PFSK-1 (cell line): ENCODE data around the gene ROBO2.

ENCODE experiments used
- FOXP2 ChIP-seq: optimal IDR thresholded peaks from 2 replicates; pipeline ENCODE3; 2011; ENCODE audit warnings: borderline replicate concordance, control low read depth, inconsistent platforms; ENCODE audit not compliant: insufficient read depth; ENCODE audit errors: extremely low read length, extremely low read depth
- POLR2AphosphoS5 ChIP-seq: IDR thresholded peaks from 2 replicates; pipeline ENCODE4 v1.6.1; 2012; ENCODE audit warnings: low read depth, mild to moderate bottlenecking, control low read depth, low read length, moderate library complexity
- SIN3A ChIP-seq: IDR thresholded peaks from 2 replicates; pipeline ENCODE4 v1.6.1; 2012; ENCODE audit warnings: mild to moderate bottlenecking, low read length, moderate library complexity, borderline replicate concordance; ENCODE audit not compliant: insufficient read depth
- TAF1 ChIP-seq: IDR thresholded peaks from 2 replicates; pipeline ENCODE4 v1.6.1; 2012; ENCODE audit warnings: low read length, control low read depth, borderline replicate concordance; ENCODE audit not compliant: insufficient read depth
- TF ChIP-seq, protein P1 (sequence below), 2 experiments: IDR thresholded peaks; 2 replicates each; pipeline versions ENCODE4 v1.6.1 to v1.8.0; 2011 to 2012; ENCODE audit warnings: low read depth in 2 of 2, low read length in 2 of 2, control low read depth in 1 of 2, inconsistent platforms in 1 of 2, mild to moderate bottlenecking in 1 of 2, moderate library complexity in 1 of 2; ENCODE audit not compliant: insufficient read depth in 1 of 2

Gene ROBO2

DNA sequence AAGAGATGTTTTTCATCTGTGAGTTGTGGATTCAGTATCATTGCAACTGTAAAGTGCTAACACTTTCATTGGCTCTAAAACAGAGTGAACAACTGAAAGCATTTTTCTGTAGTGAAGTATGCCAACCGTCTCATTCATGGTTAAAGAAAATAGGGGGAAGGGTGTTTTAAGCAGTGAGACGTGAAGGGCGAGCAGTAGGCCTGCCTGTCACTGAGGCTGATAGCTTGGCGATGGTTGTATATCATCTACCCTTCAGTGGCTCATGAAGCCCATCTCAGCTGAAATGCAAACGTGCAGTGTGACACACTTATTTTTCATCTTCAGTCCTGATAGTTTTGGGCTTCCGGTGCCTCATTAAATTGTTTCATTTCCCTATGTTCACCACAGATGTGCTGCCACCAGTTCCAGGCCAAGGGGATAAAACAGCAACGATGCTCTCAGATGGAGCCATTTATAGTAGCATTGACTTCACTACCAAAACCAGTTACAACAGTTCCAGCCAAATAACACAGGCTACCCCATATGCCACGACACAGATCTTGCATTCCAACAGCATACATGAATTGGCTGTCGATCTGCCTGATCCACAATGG is 562.0 kb downstream of the ROBO2 start:
- TF ChIP-seq TAF1 (no peak), POLR2AphosphoS5 (no peak), SIN3A (no peak), FOXP2 (no peak)
- TF ChIP-seq, protein P1, sequence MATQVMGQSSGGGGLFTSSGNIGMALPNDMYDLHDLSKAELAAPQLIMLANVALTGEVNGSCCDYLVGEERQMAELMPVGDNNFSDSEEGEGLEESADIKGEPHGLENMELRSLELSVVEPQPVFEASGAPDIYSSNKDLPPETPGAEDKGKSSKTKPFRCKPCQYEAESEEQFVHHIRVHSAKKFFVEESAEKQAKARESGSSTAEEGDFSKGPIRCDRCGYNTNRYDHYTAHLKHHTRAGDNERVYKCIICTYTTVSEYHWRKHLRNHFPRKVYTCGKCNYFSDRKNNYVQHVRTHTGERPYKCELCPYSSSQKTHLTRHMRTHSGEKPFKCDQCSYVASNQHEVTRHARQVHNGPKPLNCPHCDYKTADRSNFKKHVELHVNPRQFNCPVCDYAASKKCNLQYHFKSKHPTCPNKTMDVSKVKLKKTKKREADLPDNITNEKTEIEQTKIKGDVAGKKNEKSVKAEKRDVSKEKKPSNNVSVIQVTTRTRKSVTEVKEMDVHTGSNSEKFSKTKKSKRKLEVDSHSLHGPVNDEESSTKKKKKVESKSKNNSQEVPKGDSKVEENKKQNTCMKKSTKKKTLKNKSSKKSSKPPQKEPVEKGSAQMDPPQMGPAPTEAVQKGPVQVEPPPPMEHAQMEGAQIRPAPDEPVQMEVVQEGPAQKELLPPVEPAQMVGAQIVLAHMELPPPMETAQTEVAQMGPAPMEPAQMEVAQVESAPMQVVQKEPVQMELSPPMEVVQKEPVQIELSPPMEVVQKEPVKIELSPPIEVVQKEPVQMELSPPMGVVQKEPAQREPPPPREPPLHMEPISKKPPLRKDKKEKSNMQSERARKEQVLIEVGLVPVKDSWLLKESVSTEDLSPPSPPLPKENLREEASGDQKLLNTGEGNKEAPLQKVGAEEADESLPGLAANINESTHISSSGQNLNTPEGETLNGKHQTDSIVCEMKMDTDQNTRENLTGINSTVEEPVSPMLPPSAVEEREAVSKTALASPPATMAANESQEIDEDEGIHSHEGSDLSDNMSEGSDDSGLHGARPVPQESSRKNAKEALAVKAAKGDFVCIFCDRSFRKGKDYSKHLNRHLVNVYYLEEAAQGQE (IDR thresholded peaks at IDR 0.05; ENCODE audit: insufficient read depth in 1 of 2, low read depth in 2 of 2, low read length in 2 of 2), result no peak

DNA sequence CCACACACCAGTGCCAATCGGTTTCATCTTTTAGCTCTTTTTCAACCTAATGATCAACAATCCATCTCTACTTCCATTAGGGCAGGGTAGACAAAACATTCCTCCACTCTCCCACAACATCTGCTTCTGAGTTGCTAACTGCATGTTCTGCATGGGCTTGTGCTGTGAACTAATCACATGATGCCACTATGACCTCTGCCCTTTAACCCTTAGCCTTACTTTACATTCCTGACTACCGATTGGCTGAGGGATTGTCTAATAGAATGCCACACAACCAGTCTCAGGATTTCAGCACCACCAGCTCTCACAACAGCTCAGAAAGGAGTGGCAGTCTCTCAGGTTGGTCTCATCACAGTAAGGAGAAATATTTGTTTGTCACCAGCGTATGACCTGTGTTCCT is 562.8 kb downstream of the ROBO2 start:
- TF ChIP-seq TAF1, result no peak
- TF ChIP-seq, protein P1 (IDR thresholded peaks at IDR 0.05; ENCODE audit: insufficient read depth in 1 of 2, low read depth in 2 of 2, low read length in 2 of 2), result no peak
- no peak for TF ChIP-seq SIN3A

DNA sequence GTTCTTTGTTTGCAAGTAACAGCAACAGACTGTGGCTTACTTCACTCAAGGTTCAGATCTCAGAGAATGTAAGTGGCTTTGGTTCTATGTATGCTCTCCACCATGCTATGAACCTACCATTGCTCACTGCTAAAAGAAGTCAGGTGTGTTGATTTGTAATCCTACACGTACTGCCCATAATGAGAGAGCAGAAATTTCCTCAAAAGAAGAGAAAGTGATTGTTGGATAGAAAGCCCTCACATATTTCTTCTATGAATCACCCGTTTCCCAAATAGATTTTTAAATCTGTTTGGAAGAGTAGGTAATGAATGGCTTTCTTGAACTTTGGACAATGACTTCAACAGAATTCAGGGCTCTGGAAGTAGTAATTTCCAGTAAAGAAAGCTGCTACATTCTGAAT is 565.4 kb downstream of the ROBO2 start:
- TF ChIP-seq SIN3A, result no peak
- TF ChIP-seq, protein P1 (IDR thresholded peaks at IDR 0.05; ENCODE audit: insufficient read depth in 1 of 2, low read depth in 2 of 2, low read length in 2 of 2), result no peak
- no peak for TF ChIP-seq FOXP2
- no peak for TF ChIP-seq POLR2AphosphoS5
- TF ChIP-seq TAF1, result no peak

DNA sequence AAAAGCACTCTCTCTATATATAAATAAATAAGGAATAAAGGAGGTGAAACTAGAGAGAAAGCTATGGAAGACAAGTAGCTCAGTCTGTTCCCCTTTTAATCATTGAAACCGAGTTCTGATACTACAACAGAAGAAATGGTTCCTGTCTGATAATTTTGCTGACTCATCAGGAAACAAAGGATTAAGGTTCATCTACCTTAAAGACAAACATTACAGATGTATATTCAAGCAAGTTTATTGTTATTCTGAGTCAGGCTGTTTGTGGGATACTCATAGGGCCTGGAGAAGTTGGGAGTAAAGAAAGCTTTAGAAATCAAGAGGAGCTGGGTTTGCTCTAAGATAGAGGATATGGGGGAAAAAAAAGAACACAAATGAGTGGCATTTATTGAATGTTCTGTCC is 566.0 kb downstream of the ROBO2 start:
- no peak for TF ChIP-seq POLR2AphosphoS5
- no peak for TF ChIP-seq FOXP2
- TF ChIP-seq, protein P1 (IDR thresholded peaks at IDR 0.05; ENCODE audit: insufficient read depth in 1 of 2, low read depth in 2 of 2, low read length in 2 of 2), result no peak
- TF ChIP-seq TAF1, result no peak
- TF ChIP-seq SIN3A, result no peak

DNA sequence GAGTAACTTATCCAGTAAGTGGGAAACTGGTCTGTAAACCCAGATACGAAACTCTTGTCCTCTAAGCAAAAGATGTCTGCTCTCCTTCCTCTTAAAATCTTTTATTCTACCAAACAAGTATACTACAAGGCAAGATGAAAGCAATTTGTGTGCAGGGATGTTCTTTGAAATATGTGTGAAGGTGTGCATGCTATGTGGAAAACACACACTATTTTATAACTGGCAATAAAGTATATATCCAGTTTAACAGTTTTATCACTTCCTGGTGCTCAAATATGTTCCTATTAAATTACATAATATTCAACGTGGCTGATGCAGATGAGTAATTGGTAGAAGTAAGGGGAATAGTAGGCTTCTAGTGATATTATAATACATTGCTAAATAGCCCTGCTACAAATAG is 566.5 kb downstream of the ROBO2 start:
- TF ChIP-seq SIN3A (no peak), TAF1 (no peak), POLR2AphosphoS5 (no peak), FOXP2 (no peak)
- TF ChIP-seq, protein P1 (IDR thresholded peaks at IDR 0.05; ENCODE audit: insufficient read depth in 1 of 2, low read depth in 2 of 2, low read length in 2 of 2), result no peak
